Body of pancreas (tissue), 4 donors: ENCODE measurements around the gene ITK. TPM values are rescaled to one million over a fixed set of nuclear protein-coding genes. Genes with fewer than 3 reads are reported as not detected.

ENCODE experiments used
- ATAC-seq: fragments of 150-250 bp; one replicate; pipeline ENCODE4 v1.9.1; 2016
- DNase-seq, 4 donors: peaks; one replicate each; pipeline ENCODE4 v3.0.0-alpha.2; 2019
- H3K27ac ChIP-seq, 4 donors: fragments of 200-600 bp; sonication (generic); 1 replicate in 3 of 4; 2 replicates in 1 of 4; pipeline versions ENCODE4 v1.5.1 to v1.6.1; 2016 to 2019; ENCODE audit warnings: mild to moderate bottlenecking in 1 of 4, mixed read lengths in 1 of 4, moderate library complexity in 1 of 4
- H3K27me3 ChIP-seq, 2 donors: fragments of 200-600 bp; sonication (generic); one replicate each; pipeline ENCODE4 v1.6.0; 2016; ENCODE audit warnings: mild to moderate bottlenecking in 1 of 2
- H3K36me3 ChIP-seq, 2 donors: fragments of 200-600 bp; sonication (generic); replicated peaks in 1 of 2; 2 replicates each; pipeline ENCODE4 v1.5.1; 2016; ENCODE audit warnings: low read depth in 2 of 2; ENCODE audit not compliant: insufficient read depth in 1 of 2
- H3K4me1 ChIP-seq: fragments of 200-600 bp; sonication (generic); one replicate; pipeline ENCODE4 v1.6.0; 2016
- H3K4me3 ChIP-seq, 2 donors: fragments of 200-600 bp; sonication (generic); 1 replicate in 1 of 2; 2 replicates in 1 of 2; pipeline ENCODE4 v1.5.1; 2016 to 2019
- H3K9me3 ChIP-seq, 3 donors: fragments of 200-600 bp; sonication (generic); 1 replicate in 2 of 3; 2 replicates in 1 of 3; pipeline ENCODE4 v1.5.1; 2016
- CTCF ChIP-seq, 7 experiments: fragments of 450-650 bp in 4 of 7; fragments of 200-600 bp in 3 of 7; sonication (generic) in 3 of 7; IDR thresholded peaks; one replicate each; pipeline ENCODE4 v1.5.1; 2016 to 2019; ENCODE audit warnings: antibody characterized with exemption in 7 of 7
- POLR2A ChIP-seq, 3 donors: fragments of 450-650 bp; IDR thresholded peaks; one replicate each; pipeline ENCODE4 v1.6.1; 2016; ENCODE audit warnings: antibody characterized with exemption in 3 of 3, mild to moderate bottlenecking in 2 of 3
- WGBS, 2 donors: methylation state at CpG; one replicate each; pipeline ENCODE4 v1.1.5; 2017; 5-methylcytosine and 5-hydroxymethylcytosine counted together
- intact Hi-C: fragments of 100-400 bp; cut with DNase I; formaldehyde crosslinking; loops from one replicate; pipeline ENCODE4 v1.15.1; 2023
- total RNA-seq, 2 donors: library from RNA; depleted of rRNA; stranded (reverse); fragments of >200 nt; gene quantifications; one replicate each; pipeline ENCODE4 v1.1.0, GENCODE V29; 2016

Gene ITK
- total RNA-seq: 1 to 10 TPM in 1 of 2 donors, under 1 TPM in 1; 0.78 to 2.6 TPM

- ATAC-seq: no peak
- TF ChIP-seq CTCF (IDR thresholded peaks at IDR 0.05) (no peak), POLR2A (IDR thresholded peaks at IDR 0.05) (peak in 1 of 3 donors; percentile 10)
- no peaks in the 10 kb centered on the region for H3K9me3 ChIP-seq
- intact Hi-C loops: no loop called here
- 51 to 53% methylated on average over 8 of the region's 8 CpGs for WGBS, 2 donors
- H3K27ac ChIP-seq: no peak within 1 kb of the TSS
- no peaks in the 10 kb centered on the region for H3K4me1 ChIP-seq
- no peak within 1 kb of the TSS for H3K4me3 ChIP-seq
- peaks cover 0 to 6% of the 10 kb centered on the region in 2 donors for H3K27me3 ChIP-seq
- H3K36me3 ChIP-seq: no peaks in the 10 kb centered on the region
- no peak for DNase-seq
These were observed at the start of gene ITK for GRCh38 chr5:157180374-157181264. Gene ITK, plus strand, starts transcription at chr5:157180840. Its CDS starts 138 bp downstream, at chr5:157180978.

GRCh38 chr5:157130925-157131324, 49.7 kb upstream of the ITK start:
- TF ChIP-seq CTCF (IDR thresholded peaks at IDR 0.05): no peak
- no peak for TF ChIP-seq POLR2A (IDR thresholded peaks at IDR 0.05)
- H3K9me3 ChIP-seq: no peaks in the 10 kb centered on the region
- no peak for DNase-seq

GRCh38 chr5:157132281-157132612, 48.4 kb upstream of the ITK start:
- intact Hi-C loops: no loop called here
- ATAC-seq: no peak
- Histone ChIP-seq H3K4me3 (no peak overlapping the region), H3K4me1 (no peaks in the 10 kb centered on the region), H3K9me3 (no peaks in the 10 kb centered on the region), H3K27me3 (no peaks in the 10 kb centered on the region), H3K27ac (no peak overlapping the region), H3K36me3 (no peaks in the 10 kb centered on the region)
- TF ChIP-seq POLR2A (IDR thresholded peaks at IDR 0.05): no peak
- TF ChIP-seq CTCF (IDR thresholded peaks at IDR 0.05): no peak
- DNase-seq: no peak
- 8 to 10% methylated on average over 1 of the region's 1 CpG for WGBS, 2 donors

More at GRCh38 chr5:157130925-157131324, 49.7 kb upstream of the ITK start:
- H3K4me3 ChIP-seq: no peak overlapping the region
- no peak for ATAC-seq
- no peaks in the 10 kb centered on the region for H3K27me3 ChIP-seq
- no peak overlapping the region for H3K27ac ChIP-seq
- intact Hi-C loops: no loop called here
- WGBS, 2 donors: 74 to 77% methylated on average over 7 of the region's 7 CpGs
- H3K4me1 ChIP-seq: no peaks in the 10 kb centered on the region
- H3K36me3 ChIP-seq: no peaks in the 10 kb centered on the region

GRCh38 chr5:157137691-157138090, 42.9 kb upstream of the ITK start:
- H3K9me3 ChIP-seq: no peaks in the 10 kb centered on the region
- H3K27me3 ChIP-seq: no peaks in the 10 kb centered on the region
- no peak overlapping the region for H3K27ac ChIP-seq
- WGBS, 2 donors: 87 to 91% methylated on average over 6 of the region's 6 CpGs
- TF ChIP-seq CTCF (IDR thresholded peaks at IDR 0.05): no peak
- no peak for TF ChIP-seq POLR2A (IDR thresholded peaks at IDR 0.05)
- ATAC-seq (no peak), DNase-seq (no peak)
- intact Hi-C loops: no loop called here
- no peak overlapping the region for H3K4me3 ChIP-seq
- peaks cover 10% of the 10 kb centered on the region for H3K4me1 ChIP-seq
- peaks cover 0 to 2% of the 10 kb centered on the region in 2 donors for H3K36me3 ChIP-seq
